Measurements from ENCODE around the gene NIFK. TPM values are rescaled to one million over a fixed set of nuclear protein-coding genes. Genes with fewer than 3 reads are reported as not detected.

The NIFK gene
- total and polyA plus RNA-seq, 2 of the 4 experiments (the other 2 are of a cell fraction), result 19.5 to 24.3 TPM

- no peak overlapping the region for H3K18ac ChIP-seq (ENCODE audit: low read depth, low read length)
- TF ChIP-seq ELK1 (IDR thresholded peaks at IDR 0.05; ENCODE audit: borderline replicate concordance, low read depth, low read length), result no peak
- peak; percentile 70 for TF ChIP-seq MAFK (IDR thresholded peaks at IDR 0.05; ENCODE audit: low read depth, low read length)
- in situ Hi-C loops (cut with MboI; ENCODE audit: low sequenced_read_pairs) (no loop called here), intact Hi-C loops (cut with micrococcal nuclease) (no loop called here), dilution Hi-C loops (cut with HindIII; ENCODE audit: low sequenced_read_pairs, unreplicated experiment) (no loop called here)
- H4K91ac ChIP-seq (ENCODE audit: insufficient read depth, low read depth, low read length), result no peak overlapping the region
- H2BK5ac ChIP-seq (ENCODE audit: low read depth, low read length, poor library complexity, severe bottlenecking), result no peak overlapping the region
- H2AK9ac ChIP-seq (replicated peaks; ENCODE audit: low read depth, low read length, poor library complexity), result no peak overlapping the region
- H2BK20ac ChIP-seq (ENCODE audit: low read depth, low read length), result no peak overlapping the region
- no peak overlapping the region for H3K27ac ChIP-seq (ENCODE audit: insufficient read depth, low read length)
- H3K23ac ChIP-seq (ENCODE audit: low read depth, low read length), result no peak overlapping the region
- no peaks in the 10 kb centered on the region for H3K79me1 ChIP-seq (ENCODE audit: low read depth in 1 of 2, low read length in 2 of 2)
- H3K36me3 ChIP-seq (ENCODE audit: control insufficient read depth, insufficient read depth, low read length), result no peaks in the 10 kb centered on the region
- no peaks in the 10 kb centered on the region for H3K4me1 ChIP-seq (ENCODE audit: control insufficient read depth, insufficient read depth, low read length)
- no peak overlapping the region for H3K4me3 ChIP-seq (ENCODE audit: insufficient read depth, low read depth, low read length)
- ChIA-PET POLR2A (ENCODE audit: unreplicated experiment) (no interaction called here), CTCF (interaction anchor here (0.8 kb wide), 1 partner anchor 20 kb away, joined by 3 read pairs; no protein-coding TSS in a partner anchor)
- no peak overlapping the region for H3K4me2 ChIP-seq (ENCODE audit: low read depth, low read length)
- H3K9me1 ChIP-seq (ENCODE audit: insufficient read depth, low read length), result no peaks in the 10 kb centered on the region
- no peak overlapping the region for H3K4ac ChIP-seq (ENCODE audit: low read depth, low read length)
- no peaks in the 10 kb centered on the region for H3K9me3 ChIP-seq (ENCODE audit: control insufficient read depth, insufficient read depth, low read length)
- no peak overlapping the region for H3K56ac ChIP-seq (ENCODE audit: extremely low read depth, insufficient read depth, low read length)
- H3K9ac ChIP-seq (ENCODE audit: low read depth, low read length), result no peak overlapping the region
- no peak overlapping the region for H4K5ac ChIP-seq (ENCODE audit: low read depth, low read length)
- no peak overlapping the region for H2BK15ac ChIP-seq (ENCODE audit: low read depth, low read length)
- DNase-seq, result no peak
- H3K27me3 ChIP-seq (ENCODE audit: control insufficient read depth, insufficient read depth, low read length), result peaks cover 16% of the 10 kb centered on the region
- no peaks in the 10 kb centered on the region for H4K20me1 ChIP-seq (ENCODE audit: insufficient read depth, low read length)
- no peak overlapping the region for H2AK5ac ChIP-seq (ENCODE audit: low read depth, low read length)
- no TSS peak for BruUV-seq (replicated peaks)
- no CpG with 5 or more reads among the region's 2 CpGs for WGBS, 2 experiments (ENCODE audit: extremely low coverage in 2 of 2, insufficient read length in 1 of 2)
- H3K14ac ChIP-seq (replicated peaks; ENCODE audit: low read depth, low read length), result no peak overlapping the region
- ATAC-seq (ENCODE audit: low read depth), result no peak
- no peak overlapping the region for H2AFZ ChIP-seq (replicated peaks; ENCODE audit: low read length, poor library complexity)
- no peak overlapping the region for H4K8ac ChIP-seq (ENCODE audit: low read depth in 2 of 2, low read length in 2 of 2)
- H2BK120ac ChIP-seq (ENCODE audit: low read depth, low read length), result no peak overlapping the region
Measured at GRCh38 chr2:121783180-121783579, 46.5 kb upstream of the NIFK start.
